GM18520 (cell line): ENCODE measurements around the gene FCRLA.
"Not testable (repeated sequence)": the region's sequence is repeated elsewhere in the genome, so short reads cannot be mapped to it uniquely, and the experiment has no call there.

Source experiments
- ATAC-seq: cut with Tn5 transposase; IDR thresholded peaks from one replicate; pipeline ENCODE4 v1.9.1; 2021; ENCODE audit not compliant: unreplicated experiment

FCRLA gene

DNA sequence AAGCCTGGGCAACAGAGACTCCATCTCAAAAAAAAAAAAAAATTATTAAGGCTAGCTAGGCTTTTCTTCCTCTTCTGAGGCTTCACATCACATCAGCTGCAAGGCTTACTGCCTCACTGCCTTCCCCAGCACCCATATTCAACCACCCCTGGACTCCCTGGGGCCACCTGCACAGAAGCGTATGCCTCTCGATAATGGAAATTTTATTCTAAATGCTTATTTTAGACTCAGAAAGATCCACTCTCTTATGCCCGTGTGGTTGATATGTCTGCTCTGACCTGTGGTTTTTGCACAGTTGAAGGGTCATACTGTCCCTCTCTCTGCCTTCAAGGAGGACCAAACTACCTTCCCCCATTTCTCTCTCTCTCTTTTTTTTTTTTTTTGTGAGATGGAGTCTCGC is 1.5 kb upstream of the FCRLA start:
- no peak for ATAC-seq

DNA sequence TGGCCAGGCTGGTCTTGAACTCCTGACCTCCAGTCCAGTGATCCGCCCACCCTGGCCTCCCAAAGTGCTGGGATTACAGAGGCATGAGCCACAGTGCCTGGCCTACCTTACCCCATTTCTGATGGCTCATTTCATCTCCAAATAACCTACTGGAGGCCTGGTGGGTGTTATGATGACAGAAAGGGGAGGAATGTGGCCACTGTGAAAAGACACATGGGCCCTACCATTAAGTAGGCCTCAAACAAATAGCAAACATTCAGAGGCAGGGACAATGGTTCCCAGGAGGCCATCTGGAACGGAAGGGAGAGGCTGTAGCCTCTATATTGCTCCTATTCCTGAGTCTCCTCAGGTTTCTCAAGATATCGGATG is 932 bp upstream of the FCRLA start:
- peak; percentile 3 for ATAC-seq

DNA sequence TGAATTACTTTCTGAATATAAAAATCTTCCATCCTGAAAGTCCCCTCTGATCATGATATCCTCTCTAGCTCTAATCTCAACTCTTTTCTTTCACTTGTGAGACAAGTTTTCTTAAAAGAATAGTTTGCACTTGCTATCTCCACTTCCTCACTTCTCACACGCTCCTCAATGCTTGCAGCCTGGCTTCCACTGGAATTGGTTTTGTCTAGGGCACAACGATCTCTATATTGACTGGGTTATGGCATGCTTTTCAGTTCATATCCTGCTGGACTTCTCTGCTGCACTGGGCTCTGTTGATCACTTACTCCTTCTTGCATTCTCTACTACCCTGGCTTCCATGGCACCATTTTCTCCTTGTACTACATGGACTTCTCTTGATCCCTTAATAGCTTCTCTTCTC is 474 bp downstream of the FCRLA start:
- no peak for ATAC-seq

DNA sequence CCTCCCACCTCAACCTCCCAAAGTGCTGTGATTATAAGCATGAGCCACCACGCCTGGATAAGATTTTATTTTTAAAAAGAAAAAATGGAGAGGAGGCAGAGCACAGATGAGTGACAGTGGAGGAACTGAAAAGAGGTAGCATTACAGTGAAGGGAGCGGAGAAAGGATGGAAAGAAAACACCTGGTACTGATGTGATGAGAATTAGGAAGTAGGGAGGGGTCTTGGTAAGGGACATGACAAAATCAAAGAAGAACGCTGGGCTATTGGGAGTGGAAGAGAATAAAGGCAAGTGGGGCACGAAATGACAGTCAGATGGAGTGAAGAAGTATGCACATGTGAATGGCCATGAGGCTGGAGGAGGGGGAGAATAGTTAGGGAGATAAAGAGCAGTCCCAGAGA is 2.3 kb downstream of the FCRLA start:
- ATAC-seq = no peak

DNA sequence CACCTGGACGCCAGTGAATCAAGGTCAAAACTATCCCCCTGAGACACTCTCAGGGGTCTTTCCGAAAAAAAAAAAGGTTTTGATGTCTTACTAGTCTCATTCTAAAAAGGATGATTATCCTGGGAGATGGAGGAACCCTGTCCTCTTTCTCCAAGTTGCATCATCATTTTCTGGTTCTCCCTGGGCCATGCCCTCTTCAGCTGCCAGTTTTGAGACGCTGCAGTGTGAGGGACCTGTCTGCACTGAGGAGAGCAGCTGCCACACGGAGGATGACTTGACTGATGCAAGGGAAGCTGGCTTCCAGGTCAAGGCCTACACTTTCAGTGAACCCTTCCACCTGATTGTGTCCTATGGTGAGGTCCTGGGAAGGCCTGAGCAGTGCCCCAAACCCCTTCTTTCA is 3.5 kb downstream of the FCRLA start:
- no peak for ATAC-seq

DNA sequence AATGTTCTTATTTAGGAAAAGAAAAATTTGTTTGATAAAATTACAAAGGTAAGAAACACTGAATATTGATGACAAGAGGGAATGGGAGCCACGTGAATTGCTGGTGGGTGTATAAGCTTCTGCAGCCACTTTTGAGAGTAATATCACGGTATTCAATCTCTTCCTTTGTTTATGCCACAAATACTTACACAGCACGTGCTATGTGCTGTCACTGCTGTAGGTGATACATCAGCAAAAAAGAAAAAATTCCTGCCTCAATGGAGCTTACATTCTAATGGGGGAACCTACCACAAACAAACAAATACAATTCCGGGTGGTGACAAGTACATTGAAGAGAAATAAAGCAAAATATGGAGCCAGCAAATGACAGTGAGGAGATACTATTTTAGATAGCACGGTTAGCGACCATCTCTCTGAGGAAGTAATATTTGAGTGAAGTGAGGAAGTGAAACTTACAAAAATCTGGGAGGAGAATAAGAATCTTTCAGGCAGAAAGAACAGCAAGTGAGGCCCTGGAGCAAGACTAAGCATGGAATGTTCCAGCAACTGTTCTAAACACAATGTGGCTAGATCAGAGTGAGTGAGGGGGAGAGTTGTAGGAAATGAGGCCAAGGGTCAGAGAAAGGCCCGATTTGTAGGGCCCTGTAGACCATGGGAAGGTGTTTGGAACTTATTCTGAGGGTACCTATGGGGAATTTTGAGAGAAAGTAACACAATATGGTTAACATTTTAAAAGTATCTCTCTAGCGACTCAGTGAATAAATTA is 11.7 kb downstream of the FCRLA start:
- no peak for ATAC-seq

DNA sequence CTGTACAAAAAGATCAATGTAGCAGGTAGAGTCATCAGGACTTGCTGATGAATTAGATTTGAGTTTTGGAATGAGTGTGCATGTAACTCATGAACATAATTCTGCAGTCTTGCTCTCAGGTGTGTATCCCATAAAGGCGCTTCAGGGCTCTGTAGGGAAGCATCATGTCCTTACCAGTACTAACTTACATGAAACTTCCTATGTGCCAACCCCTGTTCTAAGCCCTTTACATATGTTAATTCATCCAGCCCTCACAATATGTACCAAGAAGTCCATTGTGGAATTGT is 12.2 kb downstream of the FCRLA start:
- no peak for ATAC-seq

DNA sequence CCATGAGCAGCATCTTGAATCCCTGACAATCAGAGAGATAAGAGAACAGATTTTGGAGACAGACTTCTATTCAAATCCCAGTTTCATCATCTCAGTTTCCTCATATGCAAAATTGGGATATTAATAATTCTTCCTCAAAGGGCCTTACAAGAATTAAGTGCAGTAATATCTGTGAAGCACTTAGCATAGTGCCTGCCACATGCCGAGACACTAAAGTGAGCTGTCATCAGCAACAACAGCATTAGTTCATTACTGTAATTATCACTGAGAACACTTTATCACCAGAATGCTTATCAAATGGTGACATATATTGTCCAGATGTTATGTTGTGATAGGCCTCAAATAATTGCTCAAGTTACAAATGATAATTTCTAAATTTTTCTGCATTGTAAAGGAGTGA is 13.4 kb downstream of the FCRLA start:
- ATAC-seq = no peak

DNA sequence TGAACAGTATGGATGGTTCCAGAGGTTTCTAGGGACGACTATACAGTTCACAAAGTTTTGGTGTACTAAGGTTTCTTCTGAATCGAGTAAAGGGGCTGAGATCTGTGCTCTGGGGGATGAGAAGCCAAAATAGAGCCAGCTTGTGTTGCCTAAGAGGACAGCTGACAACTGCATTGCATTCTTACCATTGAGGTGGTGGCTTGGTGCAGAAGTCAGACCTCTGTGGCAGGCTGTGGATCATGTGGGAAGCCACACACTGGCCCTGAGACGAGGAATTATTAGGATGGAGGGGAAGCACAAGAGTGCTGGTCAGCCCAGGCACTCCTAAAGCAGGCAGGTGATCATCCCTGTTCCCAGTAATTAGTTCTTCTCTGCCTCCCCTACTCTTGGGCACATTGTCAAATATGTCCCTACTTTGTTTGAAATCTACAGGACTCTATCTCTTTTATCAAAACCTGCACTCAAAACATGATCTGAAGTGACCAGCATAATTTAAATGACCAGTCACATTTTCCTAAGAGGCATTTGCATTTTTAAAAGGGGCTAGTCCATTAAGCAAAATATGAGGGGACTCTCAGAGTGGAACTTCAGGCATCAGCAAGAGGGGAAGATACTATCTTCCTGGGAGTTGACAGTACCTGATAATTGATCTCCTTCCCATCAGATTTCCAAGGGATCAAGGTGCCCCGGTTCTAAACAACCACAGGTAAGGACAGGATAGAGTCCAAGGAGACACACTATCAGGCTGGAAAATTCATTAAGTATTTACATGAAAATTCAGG is 14.1 kb downstream of the FCRLA start, which contains the start of gene FCRLB:
Gene FCRLB (plus strand): TSS at position 589 of the 782 bp plus-strand sequence. CDS start 1,129 bp downstream, outside the sequence.
- no peak for ATAC-seq

DNA sequence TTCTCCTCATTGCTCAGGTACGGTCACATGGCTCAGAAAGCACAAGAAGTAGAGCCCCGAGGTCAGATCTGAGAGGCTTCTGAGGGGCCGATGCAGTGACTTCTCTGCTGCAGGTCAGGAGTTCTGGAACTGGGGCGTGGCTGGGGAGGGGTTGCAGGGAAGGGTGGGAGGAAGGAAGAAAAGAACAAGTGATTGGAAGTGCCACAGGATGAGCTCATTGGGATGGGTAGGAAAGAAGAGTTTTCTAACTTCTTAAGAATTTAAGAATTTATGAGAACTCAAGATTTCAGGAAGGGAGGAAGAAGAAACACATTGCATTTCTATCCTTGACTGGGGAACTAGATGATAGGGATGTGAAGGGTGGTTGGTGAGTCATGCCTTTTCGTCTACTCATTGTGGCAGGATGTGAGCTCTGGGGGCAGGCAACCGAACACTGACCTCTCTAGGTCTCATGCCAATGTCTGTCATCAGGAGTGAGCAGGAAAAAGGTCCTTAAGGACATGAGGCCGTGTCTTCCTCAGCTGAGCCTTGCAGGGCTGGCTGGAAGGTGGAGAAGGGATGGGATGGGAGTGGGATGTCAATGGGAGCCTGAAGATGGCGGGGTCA is 14.8 kb downstream of the FCRLA start:
- no peak for ATAC-seq

DNA sequence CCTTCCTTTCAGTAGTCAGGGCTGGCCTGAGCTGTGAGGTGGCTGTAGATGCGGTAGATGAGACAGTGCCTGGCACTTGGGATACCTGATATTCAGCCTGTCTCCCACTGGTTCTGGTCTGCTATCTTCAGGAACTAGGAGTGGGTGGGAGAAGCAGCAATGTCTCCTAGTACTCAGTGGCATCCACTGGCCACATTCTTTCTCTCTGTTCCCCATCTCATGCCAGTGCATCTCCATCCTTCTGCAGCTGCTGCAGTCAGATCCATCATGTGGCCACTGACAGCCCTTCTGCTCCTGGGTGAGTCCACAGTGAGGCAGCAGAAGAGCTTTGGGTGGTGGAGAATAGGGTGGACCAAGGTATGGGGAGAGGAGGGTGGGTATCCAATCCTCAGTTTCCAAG is 15.4 kb downstream of the FCRLA start:
- ATAC-seq = no peak

DNA sequence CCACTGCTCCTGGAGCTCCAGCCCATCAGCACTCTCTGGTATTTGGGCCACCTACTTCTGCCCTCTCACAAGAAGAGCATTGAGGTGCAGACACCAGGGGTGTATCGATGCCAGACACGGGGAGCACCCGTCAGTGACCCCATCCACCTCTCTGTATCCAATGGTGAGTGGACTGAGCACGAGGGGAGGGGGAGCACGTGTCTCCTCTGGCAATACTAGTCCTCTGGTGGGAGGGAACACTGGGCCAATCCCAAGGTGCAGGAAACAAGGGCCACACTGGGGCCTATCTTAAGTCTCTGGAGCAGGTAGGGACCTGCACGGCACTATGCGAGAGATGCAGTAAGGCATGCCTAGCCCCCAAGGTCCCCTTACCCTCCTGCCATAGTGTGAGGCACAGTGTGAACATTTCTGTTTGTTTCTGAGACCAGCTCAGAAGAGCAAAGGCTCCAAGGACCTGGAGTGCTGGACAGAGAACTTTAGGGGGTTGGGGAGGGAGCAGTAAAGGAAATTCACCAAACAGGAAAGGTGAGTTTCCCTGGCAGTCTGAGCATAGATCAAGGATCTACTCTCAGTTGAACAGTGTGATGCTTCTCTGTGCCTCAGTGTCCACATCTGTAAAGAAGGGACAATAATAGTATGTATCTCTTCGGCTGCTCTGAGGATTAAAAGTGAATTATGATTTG is 16.6 kb downstream of the FCRLA start:
- ATAC-seq = no peak

DNA sequence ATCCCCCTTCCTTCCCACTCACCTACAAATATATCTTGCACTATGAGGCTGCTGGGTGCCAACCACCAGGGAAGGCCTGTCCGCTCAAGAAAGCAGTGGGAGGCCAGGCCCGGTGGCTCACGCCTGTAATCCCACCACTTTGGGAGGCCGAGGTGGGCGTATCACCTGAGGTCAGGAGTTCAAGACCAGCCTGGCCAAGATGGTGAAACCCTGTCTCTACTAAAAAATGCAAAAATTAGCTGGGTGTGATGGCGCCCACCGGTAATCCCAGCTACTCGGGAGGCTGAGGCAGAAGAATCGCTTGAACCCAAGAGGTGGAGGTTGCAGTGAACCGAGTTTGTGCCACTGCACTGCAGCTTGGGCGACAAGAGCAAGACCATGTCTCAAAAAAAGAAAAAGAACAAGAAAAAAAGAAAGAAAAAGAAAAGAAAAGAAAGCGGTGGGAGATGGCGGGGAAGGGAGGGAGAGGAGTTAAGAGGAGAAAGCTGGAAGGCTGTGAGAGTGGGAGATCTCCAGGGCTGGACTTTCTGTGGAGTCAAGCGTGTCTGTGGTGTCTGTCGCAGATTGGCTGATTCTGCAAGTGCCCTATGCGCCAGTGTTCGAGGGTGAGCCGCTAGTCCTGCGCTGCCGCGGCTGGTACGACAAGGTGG is 18.4 kb downstream of the FCRLA start:
- ATAC-seq = not testable (repeated sequence)

DNA sequence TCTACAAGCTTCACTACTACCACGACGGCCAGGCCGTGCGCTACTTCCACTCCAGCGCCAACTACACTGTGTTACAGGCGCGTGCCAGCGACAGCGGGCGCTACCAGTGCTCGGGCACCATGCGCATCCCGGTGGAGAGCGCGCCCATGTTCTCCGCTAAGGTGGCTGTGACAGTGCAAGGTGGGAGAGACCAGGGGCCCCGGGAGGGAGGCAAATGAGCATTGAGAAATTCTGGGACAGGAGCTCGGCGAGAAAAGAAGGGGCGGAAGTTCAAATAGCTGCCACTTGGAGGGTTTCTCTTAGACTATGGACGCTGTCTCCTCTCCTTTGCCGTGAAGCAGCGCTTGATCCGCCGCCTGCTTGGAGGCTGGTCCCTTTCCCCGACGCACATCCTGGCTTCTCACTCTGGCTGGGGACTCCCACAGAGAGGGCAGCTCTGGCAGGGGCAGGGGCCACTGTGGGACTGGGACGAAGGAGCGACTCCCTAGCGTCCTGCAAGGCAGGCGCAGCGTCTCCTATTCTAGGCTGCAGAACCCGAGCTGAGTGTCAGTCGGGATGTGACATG is 19.0 kb downstream of the FCRLA start:
- ATAC-seq = no peak

DNA sequence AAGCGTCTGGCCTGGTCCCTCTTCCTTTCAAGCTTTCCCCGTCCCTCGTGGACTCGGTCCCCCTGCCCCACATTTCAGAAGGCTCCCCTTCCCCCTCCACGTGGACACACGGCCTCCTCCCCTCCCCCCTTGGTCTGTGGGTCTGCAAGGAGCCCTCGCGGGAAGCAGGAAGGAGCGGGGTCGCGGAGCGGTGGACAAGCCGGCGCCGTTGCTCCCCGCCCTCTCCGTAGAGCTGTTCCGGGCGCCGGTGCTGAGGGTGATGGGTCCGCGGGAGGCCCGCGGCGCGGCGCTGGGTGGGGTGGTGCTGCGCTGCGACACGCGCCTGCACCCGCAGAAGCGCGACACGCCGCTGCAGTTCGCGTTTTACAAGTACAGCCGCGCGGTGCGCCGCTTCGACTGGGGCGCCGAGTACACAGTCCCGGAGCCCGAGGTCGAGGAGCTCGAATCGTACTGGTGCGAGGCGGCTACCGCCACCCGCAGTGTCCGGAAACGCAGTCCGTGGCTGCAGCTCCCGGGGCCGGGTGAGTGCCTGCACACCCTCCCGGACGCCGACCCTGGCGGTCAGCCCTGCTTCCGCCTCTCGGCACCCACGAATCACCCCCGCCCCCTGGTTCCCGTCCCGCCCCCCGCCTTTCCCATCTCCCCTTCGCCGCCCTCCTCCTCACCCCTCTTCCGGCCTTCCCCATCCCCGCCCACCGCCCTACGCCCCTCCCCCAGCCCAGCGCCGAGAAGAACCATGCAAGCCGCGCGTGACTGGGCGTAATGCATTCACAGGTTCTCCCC is 19.6 kb downstream of the FCRLA start:
- ATAC-seq = peak; percentile 37

DNA sequence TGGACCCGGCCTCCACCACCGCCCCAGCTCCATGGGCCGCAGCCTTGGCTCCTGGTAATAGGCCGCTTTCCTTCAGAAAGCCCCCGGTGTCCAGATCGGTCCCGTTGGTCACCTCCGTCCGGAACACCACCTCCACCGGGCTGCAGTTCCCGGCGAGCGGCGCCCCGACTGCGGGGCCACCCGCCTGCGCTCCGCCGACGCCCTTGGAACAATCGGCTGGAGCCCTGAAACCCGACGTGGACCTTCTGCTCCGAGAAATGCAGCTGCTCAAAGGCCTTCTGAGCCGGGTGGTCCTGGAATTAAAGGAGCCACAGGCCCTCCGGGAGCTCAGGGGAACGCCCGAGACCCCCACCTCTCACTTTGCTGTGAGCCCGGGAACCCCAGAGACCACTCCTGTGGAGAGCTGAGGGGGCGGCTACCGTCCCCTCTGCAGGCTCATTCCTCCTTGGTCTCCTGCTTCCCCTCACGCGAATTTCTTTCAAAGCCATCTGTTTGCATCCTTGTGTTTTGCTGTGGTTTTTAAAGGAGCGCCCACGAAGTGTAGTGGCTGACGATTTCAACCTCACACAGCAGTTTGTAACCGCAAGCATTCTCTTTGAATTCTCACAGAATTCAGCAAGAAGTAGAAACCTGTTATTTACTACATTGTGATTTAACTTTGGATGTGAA is 20.4 kb downstream of the FCRLA start:
- peak; percentile 17 for ATAC-seq

DNA sequence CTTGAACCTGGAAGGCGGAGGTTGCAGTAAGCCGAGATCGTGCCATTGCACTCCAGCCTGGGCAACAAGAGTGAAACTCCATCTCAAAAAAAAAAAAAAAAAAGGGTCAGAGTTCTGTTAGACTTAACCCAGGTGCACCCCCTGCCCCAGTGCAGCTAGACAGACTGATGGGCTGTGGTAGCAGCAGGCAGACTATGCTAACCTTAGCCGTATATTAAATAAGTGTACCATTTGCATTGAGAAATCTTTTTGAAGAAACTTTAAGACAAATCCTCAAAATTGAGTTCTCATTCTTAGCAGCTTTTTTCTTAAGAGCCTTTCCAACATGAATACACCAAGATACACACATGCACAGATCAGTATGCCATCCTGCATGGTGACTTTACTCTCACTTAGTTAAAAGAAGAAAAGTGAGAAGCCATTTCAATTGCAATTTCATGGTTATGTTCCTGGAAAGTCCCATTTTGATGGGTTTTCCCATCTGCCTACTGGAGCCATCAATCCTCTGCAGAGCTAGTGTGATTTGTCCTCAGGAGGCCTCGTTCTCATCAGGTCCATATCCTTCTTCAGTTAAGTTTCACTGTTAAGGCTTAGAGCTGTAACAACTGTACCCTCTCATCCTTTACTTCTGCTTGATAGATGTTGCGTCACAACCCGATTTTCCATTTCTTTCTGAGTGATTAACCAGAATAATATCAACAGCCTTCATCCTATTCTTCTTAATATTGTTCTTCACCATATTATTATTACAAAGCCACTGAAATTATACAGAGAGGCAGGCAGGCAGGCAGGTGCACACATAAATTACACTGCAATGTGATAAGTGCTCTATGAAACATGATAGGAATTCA is 21.6 kb downstream of the FCRLA start:
- no peak for ATAC-seq

DNA sequence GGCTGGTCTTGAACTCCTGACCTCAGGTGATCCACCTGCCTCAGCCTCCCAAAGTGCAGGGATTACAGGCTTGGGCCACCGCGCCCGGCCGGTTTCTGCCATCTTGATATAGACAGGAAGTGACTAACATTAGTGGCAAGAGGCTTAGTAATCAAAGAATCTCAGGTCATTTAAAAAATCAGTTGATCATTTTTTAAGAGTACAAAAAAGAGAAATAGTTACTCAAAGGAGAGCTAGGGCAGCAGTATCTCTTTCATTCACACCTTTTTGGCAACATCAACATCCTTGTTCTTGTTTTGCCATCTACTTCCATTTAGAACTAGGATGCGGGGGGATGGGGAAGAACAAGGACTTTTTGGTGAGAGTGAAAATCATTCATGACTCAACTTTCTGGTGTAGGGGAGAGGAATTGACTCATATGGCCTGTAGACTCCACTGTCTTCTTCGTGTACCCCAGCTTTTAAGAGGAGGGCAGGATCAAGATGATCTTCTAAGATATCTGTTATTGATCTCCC is 23.1 kb downstream of the FCRLA start:
- no peak for ATAC-seq
